Measurements from ENCODE around the gene SMPDL3B.

Gene SMPDL3B

DNA sequence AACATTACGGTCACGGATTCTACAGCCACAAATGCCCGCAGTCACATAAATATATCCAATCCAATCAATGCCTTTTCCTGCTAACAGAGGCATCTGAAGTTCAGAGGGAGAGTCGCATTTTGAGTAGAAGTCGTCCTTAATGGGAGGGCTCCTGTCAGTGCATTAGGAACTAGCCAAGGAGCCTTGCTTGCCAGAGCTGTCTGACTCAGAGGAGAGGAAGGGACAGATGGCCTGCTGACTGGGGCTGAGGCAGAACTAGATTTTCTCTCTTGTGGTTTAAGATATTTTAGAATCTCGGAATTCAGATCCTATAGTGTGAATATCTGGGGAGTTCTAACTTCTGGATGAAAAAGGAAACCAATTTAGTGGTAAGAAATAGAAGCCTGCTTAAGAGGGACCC, 35.6 kb downstream of the SMPDL3B start:
- H3K18ac ChIP-seq (ENCODE audit: low read length), result no peak overlapping the region
- no peak overlapping the region for H2AK5ac ChIP-seq (ENCODE audit: low read length)
- no CpG with 5 or more reads among the region's 6 CpGs for whole genome bisulfite sequencing (ENCODE audit: extremely low coverage, insufficient coverage, insufficient read length)
- peaks cover 16 to 22% of the 10 kb centered on the region in 2 experiments for H3K36me3 ChIP-seq (ENCODE audit: control insufficient read depth in 1 of 2, insufficient read depth in 2 of 2, low read length in 2 of 2)
- H4K8ac ChIP-seq (ENCODE audit: low read depth, low read length), result no peak overlapping the region
- H3K4me1 ChIP-seq (ENCODE audit: control insufficient read depth in 1 of 2, insufficient read depth in 2 of 2, low read length in 2 of 2), result peaks cover 3 to 11% of the 10 kb centered on the region in 2 experiments
- H2BK120ac ChIP-seq (ENCODE audit: insufficient read depth, low read length, poor library complexity), result no peak overlapping the region
- DNase-seq, result no peak
- no peaks in the 10 kb centered on the region for H3K27me3 ChIP-seq (ENCODE audit: insufficient read depth, low read length)
- no peak overlapping the region for H3K14ac ChIP-seq (ENCODE audit: low read length)
- no peak overlapping the region for H2AFZ ChIP-seq (ENCODE audit: insufficient read depth, low read length, poor library complexity)
- peaks cover 3% of the 10 kb centered on the region for H3K9me3 ChIP-seq (ENCODE audit: insufficient read depth, low read depth, low read length)
- H2BK12ac ChIP-seq (ENCODE audit: low read length), result no peak overlapping the region
- no peak overlapping the region for H3K23ac ChIP-seq (ENCODE audit: low read length)
- no peaks in the 10 kb centered on the region for H3K79me2 ChIP-seq (ENCODE audit: control insufficient read depth, insufficient read depth, low read length, poor library complexity)
- H3K4ac ChIP-seq (ENCODE audit: low read depth, low read length), result no peak overlapping the region
- no peak overlapping the region for H3K9ac ChIP-seq (ENCODE audit: low read length)
- H3K4me2 ChIP-seq (ENCODE audit: low read length), result no peak overlapping the region
- H3K4me3 ChIP-seq (ENCODE audit: low read depth, low read length), result no peak overlapping the region
- no peak overlapping the region for H2BK5ac ChIP-seq (ENCODE audit: low read depth, low read length, poor library complexity)
- no peak overlapping the region for H4K91ac ChIP-seq (ENCODE audit: low read depth, low read length)
- H4K12ac ChIP-seq (ENCODE audit: low read depth, low read length), result no peak overlapping the region
- H3K79me1 ChIP-seq (ENCODE audit: low read length), result no peaks in the 10 kb centered on the region
- H3K27ac ChIP-seq (ENCODE audit: low read depth, low read length), result no peak overlapping the region

DNA sequence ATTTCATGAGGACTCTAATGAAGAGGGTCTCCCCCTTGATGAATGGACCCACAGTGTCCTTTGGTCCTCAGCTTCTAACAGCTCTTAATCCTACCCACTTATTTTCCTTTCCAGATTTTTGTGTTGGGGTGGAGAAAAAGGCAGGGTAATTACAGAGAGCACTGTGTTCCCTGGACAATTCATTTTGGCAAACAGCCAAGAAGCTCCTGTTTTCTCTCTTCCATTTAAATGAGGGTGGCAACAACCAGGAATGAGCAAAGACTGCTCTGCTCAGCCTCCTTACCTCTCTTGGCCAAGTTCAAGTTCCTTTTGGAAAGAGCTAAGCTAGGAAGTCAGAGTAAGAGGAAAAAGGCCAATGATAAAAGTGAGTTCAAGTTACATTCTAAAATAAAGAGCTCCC, 36.9 kb downstream of the SMPDL3B start:
- H2AK5ac ChIP-seq (ENCODE audit: low read length), result no peak overlapping the region
- DNase-seq, result no peak
- H3K79me1 ChIP-seq (ENCODE audit: low read length), result no peaks in the 10 kb centered on the region
- no peak overlapping the region for H3K14ac ChIP-seq (ENCODE audit: low read length)
- no peak overlapping the region for H2BK5ac ChIP-seq (ENCODE audit: low read depth, low read length, poor library complexity)
- H3K4ac ChIP-seq (ENCODE audit: low read depth, low read length), result no peak overlapping the region
- no peak overlapping the region for H3K4me2 ChIP-seq (ENCODE audit: low read length)
- H2AFZ ChIP-seq (ENCODE audit: insufficient read depth, low read length, poor library complexity), result no peak overlapping the region
- no peak overlapping the region for H3K4me3 ChIP-seq (ENCODE audit: low read depth, low read length)
- H3K23ac ChIP-seq (ENCODE audit: low read length), result no peak overlapping the region
- no peak overlapping the region for H2BK12ac ChIP-seq (ENCODE audit: low read length)
- no peak overlapping the region for H4K8ac ChIP-seq (ENCODE audit: low read depth, low read length)
- no peak overlapping the region for H2BK120ac ChIP-seq (ENCODE audit: insufficient read depth, low read length, poor library complexity)
- H3K9me3 ChIP-seq (ENCODE audit: insufficient read depth, low read depth, low read length), result peaks cover under 1% of the 10 kb centered on the region
- H3K27me3 ChIP-seq (ENCODE audit: insufficient read depth, low read length), result no peaks in the 10 kb centered on the region
- H3K79me2 ChIP-seq (ENCODE audit: control insufficient read depth, insufficient read depth, low read length, poor library complexity), result no peaks in the 10 kb centered on the region
- H3K9ac ChIP-seq (ENCODE audit: low read length), result no peak overlapping the region
- peaks cover 10 to 20% of the 10 kb centered on the region in 2 experiments for H3K36me3 ChIP-seq (ENCODE audit: control insufficient read depth in 1 of 2, insufficient read depth in 2 of 2, low read length in 2 of 2)
- no peak overlapping the region for H3K18ac ChIP-seq (ENCODE audit: low read length)
- H4K12ac ChIP-seq (ENCODE audit: low read depth, low read length), result no peak overlapping the region
- no peak overlapping the region for H3K27ac ChIP-seq (ENCODE audit: low read depth, low read length)
- H4K91ac ChIP-seq (ENCODE audit: low read depth, low read length), result no peak overlapping the region
- H3K4me1 ChIP-seq (ENCODE audit: control insufficient read depth in 1 of 2, insufficient read depth in 2 of 2, low read length in 2 of 2), result peaks cover 3 to 7% of the 10 kb centered on the region in 2 experiments

DNA sequence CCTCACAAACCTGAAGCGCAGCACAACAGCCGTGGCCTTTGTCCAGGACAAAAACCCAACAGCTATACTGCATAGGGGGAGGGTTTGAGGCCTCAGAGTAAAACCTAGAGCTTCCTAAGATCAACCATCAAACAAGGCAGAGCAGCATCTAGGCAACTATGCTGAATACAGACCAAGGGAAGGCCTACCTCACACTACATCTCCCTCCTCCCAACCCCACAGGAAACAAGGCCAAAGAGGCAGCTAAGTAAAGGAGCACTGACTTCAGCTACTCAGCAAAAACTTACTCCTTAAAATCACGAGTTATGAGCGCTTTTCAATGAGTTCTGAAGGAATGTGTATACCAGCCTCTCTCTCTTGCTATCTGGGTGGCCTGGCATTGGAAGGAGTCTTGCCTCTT, 37.3 kb downstream of the SMPDL3B start:
- Histone ChIP-seq H3K27me3 (ENCODE audit: insufficient read depth, low read length) (no peaks in the 10 kb centered on the region), H3K9ac (ENCODE audit: low read length) (no peak overlapping the region), H3K4me1 (ENCODE audit: control insufficient read depth in 1 of 2, insufficient read depth in 2 of 2, low read length in 2 of 2) (peaks cover 0 to 3% of the 10 kb centered on the region in 2 experiments), H2BK5ac (ENCODE audit: low read depth, low read length, poor library complexity) (no peak overlapping the region), H2BK120ac (ENCODE audit: insufficient read depth, low read length, poor library complexity) (no peak overlapping the region), H3K4ac (ENCODE audit: low read depth, low read length) (no peak overlapping the region), H3K18ac (ENCODE audit: low read length) (no peak overlapping the region), H3K23ac (ENCODE audit: low read length) (no peak overlapping the region), H3K4me3 (ENCODE audit: low read depth, low read length) (no peak overlapping the region), H3K36me3 (ENCODE audit: control insufficient read depth in 1 of 2, insufficient read depth in 2 of 2, low read length in 2 of 2) (peaks cover 9 to 18% of the 10 kb centered on the region in 2 experiments), H2BK12ac (ENCODE audit: low read length) (no peak overlapping the region), H3K79me2 (ENCODE audit: control insufficient read depth, insufficient read depth, low read length, poor library complexity) (no peaks in the 10 kb centered on the region), H3K4me2 (ENCODE audit: low read length) (no peak overlapping the region), H2AK5ac (ENCODE audit: low read length) (no peak overlapping the region), H4K91ac (ENCODE audit: low read depth, low read length) (no peak overlapping the region), H4K12ac (ENCODE audit: low read depth, low read length) (no peak overlapping the region), H3K79me1 (ENCODE audit: low read length) (no peaks in the 10 kb centered on the region), H3K9me3 (ENCODE audit: insufficient read depth, low read depth, low read length) (no peaks in the 10 kb centered on the region), H2AFZ (ENCODE audit: insufficient read depth, low read length, poor library complexity) (no peak overlapping the region), H3K27ac (ENCODE audit: low read depth, low read length) (no peak overlapping the region), H3K14ac (ENCODE audit: low read length) (no peak overlapping the region), H4K8ac (ENCODE audit: low read depth, low read length) (no peak overlapping the region)
- no peak for DNase-seq
- WGBS (ENCODE audit: extremely low coverage, insufficient coverage, insufficient read length), result no CpG with 5 or more reads among the region's 4 CpGs

DNA sequence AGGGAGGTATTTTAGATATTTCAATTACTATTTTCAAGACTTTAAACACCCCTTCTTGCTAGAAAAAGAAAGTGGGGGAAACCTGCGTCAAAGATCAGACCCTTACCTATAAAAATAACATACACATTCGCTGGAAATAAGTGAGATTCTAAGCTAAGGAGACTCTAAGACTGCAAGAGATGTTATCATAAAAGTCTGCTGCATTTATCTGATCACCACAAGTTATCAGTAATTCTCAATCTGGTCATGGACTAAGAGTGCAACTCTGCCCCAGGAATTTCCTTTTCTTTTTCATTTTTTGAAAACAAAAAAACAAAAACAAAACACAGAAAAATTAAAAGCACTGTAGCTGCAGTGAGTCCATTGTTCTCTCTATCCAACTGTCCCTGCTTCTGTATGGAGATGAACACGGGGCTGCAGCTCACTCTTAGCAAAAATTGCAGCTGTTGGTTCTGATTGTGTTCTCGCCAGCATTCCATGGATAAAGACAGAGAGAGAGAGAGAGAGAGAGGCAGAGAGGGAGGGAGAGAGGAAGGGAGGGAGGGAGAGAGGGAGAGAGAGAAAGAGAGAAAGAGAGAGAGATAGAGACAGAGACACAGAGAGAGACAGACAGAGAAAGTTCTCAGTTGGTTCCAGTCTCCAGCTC, 39.1 kb downstream of the SMPDL3B start:
- no peak overlapping the region for H2BK12ac ChIP-seq (ENCODE audit: low read length)
- H3K9me3 ChIP-seq (ENCODE audit: insufficient read depth, low read depth, low read length), result no peaks in the 10 kb centered on the region
- no peak overlapping the region for H4K8ac ChIP-seq (ENCODE audit: low read depth, low read length)
- H4K91ac ChIP-seq (ENCODE audit: low read depth, low read length), result no peak overlapping the region
- peak in 1 of 2 donors; percentile 63 for DNase-seq
- H2BK5ac ChIP-seq (ENCODE audit: low read depth, low read length, poor library complexity), result no peak overlapping the region
- no peak overlapping the region for H3K14ac ChIP-seq (ENCODE audit: low read length)
- WGBS (ENCODE audit: extremely low coverage, insufficient coverage, insufficient read length), result no CpG with 5 or more reads among the region's 4 CpGs
- H3K4ac ChIP-seq (ENCODE audit: low read depth, low read length), result no peak overlapping the region
- no peak overlapping the region for H2AFZ ChIP-seq (ENCODE audit: insufficient read depth, low read length, poor library complexity)
- no peak overlapping the region for H3K23ac ChIP-seq (ENCODE audit: low read length)
- no peak overlapping the region for H3K4me2 ChIP-seq (ENCODE audit: low read length)
- H3K79me1 ChIP-seq (ENCODE audit: low read length), result no peaks in the 10 kb centered on the region
- no peak overlapping the region for H3K9ac ChIP-seq (ENCODE audit: low read length)
- H3K36me3 ChIP-seq (ENCODE audit: control insufficient read depth in 1 of 2, insufficient read depth in 2 of 2, low read length in 2 of 2), result peaks cover 5 to 12% of the 10 kb centered on the region in 2 experiments
- no peak overlapping the region for H3K4me3 ChIP-seq (ENCODE audit: low read depth, low read length)
- no peak overlapping the region for H2BK120ac ChIP-seq (ENCODE audit: insufficient read depth, low read length, poor library complexity)
- H3K27me3 ChIP-seq (ENCODE audit: insufficient read depth, low read length), result no peaks in the 10 kb centered on the region
- no peaks in the 10 kb centered on the region for H3K79me2 ChIP-seq (ENCODE audit: control insufficient read depth, insufficient read depth, low read length, poor library complexity)
- no peak overlapping the region for H4K12ac ChIP-seq (ENCODE audit: low read depth, low read length)
- no peak overlapping the region for H2AK5ac ChIP-seq (ENCODE audit: low read length)
- no peak overlapping the region for H3K27ac ChIP-seq (ENCODE audit: low read depth, low read length)
- no peak overlapping the region for H3K18ac ChIP-seq (ENCODE audit: low read length)
- no peaks in the 10 kb centered on the region for H3K4me1 ChIP-seq (ENCODE audit: control insufficient read depth in 1 of 2, insufficient read depth in 2 of 2, low read length in 2 of 2)
